GM23248 (cell line): ENCODE results near the gene IL6R.

Experiments used
- EZH2 ChIP-seq: fragments of 200-600 bp; sonication (generic); IDR thresholded peaks from 2 replicates; pipeline ENCODE4 v1.6.1; 2018; ENCODE audit warnings: antibody characterized with exemption, mild to moderate bottlenecking; ENCODE audit not compliant: insufficient read depth, poor library complexity, severe bottlenecking
- EZH2phosphoT487 ChIP-seq: fragments of 200-600 bp; sonication (generic); IDR thresholded peaks from 2 replicates; pipeline ENCODE4 v1.6.1; 2018; ENCODE audit warnings: antibody characterized with exemption, moderate library complexity, mild to moderate bottlenecking, low read depth; ENCODE audit not compliant: insufficient read depth

- TF ChIP-seq EZH2 (no peak), EZH2phosphoT487 (no peak)
These were observed 2.3 kb downstream of the IL6R start for GRCh38 chr1:154407198-154408091.
